ENCODE results near the gene ZSCAN25.
A peak's percentile ranks its signal among the peaks of the same experiment; 100 is the strongest.
"Not testable (repeated sequence)": the region's sequence is repeated elsewhere in the genome, so short reads cannot be mapped to it uniquely, and the experiment has no call there.

ZSCAN25 gene

GRCh38 chr7:99651290-99651689 lies 34.5 kb downstream of the ZSCAN25 start:
- DNase-seq = no peak

- DNase-seq = no peak
These were observed 35.9 kb downstream of the ZSCAN25 start for GRCh38 chr7:99652671-99653070.

DNA sequence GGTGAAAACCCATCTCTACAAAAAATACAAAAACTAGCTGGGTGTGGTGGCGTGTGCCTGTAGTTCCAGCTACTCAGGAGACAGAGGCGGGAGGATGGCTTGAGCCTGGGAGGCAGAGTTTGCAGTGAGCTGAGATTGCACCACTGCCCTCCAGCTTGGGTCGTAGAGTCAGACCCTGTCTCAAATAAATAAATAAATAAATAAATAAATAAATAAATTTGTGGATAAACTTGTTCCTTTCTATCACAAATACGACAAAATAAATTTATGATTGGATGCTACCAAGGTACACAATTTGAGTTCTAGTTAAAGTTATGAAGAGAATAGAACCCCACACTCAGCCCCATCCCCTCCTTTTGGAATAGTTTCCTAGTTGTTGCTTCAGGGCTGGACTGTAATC lies 36.5 kb downstream of the ZSCAN25 start:
- not testable (repeated sequence) for DNase-seq

DNA sequence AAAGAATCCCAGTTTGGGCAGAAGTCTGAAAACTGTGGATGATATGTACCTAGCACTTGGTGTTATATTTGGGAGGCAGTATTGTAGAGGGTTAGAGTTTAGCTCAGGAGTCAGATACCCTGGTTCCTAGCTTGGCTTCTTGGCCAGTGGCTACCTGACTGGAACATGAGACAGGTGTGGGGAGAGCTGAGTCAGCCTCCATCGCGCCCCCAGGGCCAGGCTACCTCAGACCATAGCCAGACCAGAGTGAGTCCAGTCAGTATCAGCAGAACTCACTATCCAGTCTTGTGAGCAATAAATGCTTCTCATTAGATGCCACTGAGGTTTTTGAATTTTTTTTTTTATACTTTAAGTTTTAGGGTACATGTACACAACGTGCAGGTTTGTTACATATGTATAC lies 37.0 kb downstream of the ZSCAN25 start:
- DNase-seq = no peak

GRCh38 chr7:99654626-99655025 lies 37.9 kb downstream of the ZSCAN25 start:
- DNase-seq = not testable (repeated sequence)

DNA sequence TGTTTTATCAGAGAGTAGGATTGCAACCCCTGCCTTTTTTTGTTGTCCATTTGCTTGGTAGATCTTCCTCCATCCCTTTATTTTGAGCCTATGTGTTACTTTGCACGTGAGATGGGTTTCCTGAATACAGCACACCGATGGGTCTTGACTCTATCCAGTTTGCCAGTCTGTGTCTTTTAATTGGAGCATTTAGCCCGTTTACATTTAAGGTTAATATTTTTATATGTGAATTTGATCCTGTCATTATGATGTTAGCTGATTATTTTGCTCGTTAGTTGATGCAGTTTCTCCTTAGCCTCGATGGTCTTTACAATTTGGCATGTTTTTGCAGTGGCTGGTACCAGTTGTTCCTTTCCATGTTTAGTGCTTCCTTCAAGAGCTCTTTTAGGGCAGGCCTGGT lies 41.1 kb downstream of the ZSCAN25 start:
- not testable (repeated sequence) for DNase-seq

GRCh38 chr7:99665312-99666012 lies 48.7 kb downstream of the ZSCAN25 start:
- no peak for DNase-seq

DNA sequence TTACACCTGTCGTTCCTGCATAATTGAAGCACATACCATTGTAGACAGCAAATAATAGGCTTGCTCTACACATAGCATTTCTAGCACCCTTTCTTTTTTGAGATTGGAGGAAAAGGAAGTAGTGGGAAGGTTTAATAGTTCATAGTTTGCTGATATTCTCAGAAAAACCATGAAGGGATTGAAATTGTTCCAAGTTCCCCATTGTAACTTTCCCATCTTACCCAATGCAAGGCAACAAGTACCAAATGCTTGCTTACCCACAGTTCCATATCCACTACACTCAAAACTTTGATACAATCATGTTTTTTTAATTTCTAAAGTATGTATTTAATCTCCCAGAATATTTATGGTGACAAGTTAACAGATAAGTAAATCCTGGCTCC lies 49.3 kb downstream of the ZSCAN25 start:
- no peak for DNase-seq

- no peak for DNase-seq
These were observed 50.4 kb downstream of the ZSCAN25 start for GRCh38 chr7:99667179-99667578.

DNA sequence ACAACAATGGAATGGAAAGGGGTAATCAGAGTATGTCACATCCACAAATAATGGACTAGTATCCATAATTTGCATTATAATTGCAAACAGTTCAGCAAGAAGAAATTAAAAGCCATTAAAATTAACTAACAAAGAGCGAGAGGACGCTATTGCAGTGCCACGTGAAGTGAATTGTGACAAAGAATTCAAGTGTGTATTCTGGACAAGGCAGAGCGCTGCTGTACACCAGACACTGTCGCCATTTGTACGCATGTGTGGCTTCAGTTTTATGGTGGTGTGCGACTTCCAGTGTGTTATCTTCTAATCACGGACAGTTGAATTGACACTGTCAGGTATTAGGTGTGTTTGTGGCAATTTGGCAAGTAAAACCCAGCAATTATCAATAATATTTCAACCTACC lies 51.8 kb downstream of the ZSCAN25 start:
- no peak for DNase-seq

GRCh38 chr7:99669782-99670181 lies 53.0 kb downstream of the ZSCAN25 start:
- no peak for DNase-seq

GRCh38 chr7:99672573-99672972 lies 55.8 kb downstream of the ZSCAN25 start:
- no peak for DNase-seq

DNA sequence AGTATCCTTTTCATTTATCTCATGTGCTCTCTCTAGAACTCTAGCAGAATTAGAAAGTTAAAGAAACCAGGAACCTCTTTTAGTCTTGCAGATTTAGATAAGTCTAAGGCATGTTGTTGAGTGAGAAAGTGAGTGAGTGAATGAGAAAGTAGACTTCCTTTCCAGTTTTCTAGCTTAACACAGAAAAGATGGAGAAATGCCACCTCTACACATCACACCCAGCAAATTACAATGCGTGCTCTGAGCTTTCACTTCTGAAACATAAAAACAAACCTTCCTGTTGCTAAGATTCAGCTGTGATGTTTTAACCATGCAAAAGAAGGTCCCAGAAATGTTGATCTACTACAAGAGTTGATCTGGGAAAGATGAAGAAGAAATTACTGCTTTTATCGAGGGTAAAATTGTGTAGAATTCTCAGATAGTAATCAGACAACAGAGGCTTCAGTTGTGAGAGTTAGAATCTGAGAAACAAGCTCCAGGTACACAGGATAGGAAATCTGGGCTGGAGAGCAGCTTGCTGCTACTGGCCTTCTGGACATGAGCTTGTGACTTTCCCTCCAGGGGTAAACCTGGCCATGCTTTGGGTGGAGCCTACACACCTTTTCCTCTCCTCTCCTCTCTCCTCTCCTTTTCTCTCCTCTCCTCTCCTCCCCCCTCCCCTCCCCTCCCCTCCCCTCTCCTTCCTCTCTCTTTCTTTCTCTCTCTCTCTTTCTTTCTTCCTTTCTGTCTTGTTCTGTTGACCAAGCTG lies 58.4 kb downstream of the ZSCAN25 start:
- DNase-seq = no peak

DNA sequence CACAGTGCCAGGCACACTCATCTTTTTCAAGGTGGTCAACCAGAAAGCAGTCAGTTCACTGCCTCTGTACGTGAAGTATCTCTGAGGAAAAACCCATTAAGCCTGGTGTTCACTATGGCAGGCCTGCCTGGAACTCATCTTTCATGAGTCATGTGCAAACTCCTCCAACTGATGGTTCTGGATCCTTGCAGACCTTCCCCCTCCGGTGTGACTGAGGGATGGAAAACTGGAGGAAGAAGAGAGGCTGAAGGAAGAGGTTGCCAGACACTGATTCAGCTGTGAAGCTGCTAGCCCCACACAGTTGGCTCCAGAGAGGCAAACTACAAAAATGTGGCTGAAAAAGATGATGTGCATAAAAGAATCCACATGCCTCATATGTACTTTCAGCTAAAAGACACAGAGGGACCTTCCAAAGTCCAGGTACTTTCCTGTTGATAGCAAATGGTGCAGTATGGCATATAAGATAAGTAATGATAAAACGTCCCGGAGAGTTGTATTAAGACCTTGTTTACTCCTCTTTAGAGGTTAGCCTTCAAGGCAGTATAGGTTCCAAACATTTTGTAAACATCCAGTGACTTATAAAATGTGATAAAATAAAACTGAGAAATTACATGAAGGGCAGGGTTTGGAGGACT lies 60.4 kb downstream of the ZSCAN25 start:
- no peak for DNase-seq

- no peak for DNase-seq
These were observed 60.9 kb downstream of the ZSCAN25 start for GRCh38 chr7:99677648-99678045.

GRCh38 chr7:99679032-99679399 lies 62.3 kb downstream of the ZSCAN25 start:
- peak in 1 of 2 experiments; percentile 3 for DNase-seq

- no peak for DNase-seq
These were observed 62.9 kb downstream of the ZSCAN25 start, which contains the start of gene CYP3A5 for GRCh38 chr7:99679400-99680191. Gene CYP3A5, minus strand, starts transcription at chr7:99679996. Its CDS starts 100 bp downstream, at chr7:99679896.
